Measurements from ENCODE around the gene CIB2. TPM values are rescaled to one million over a fixed set of nuclear protein-coding genes. Genes with fewer than 3 reads are reported as not detected.

Gene CIB2
- total RNA-seq, 1 experiment from 2014 or later: 43.2 TPM

DNA sequence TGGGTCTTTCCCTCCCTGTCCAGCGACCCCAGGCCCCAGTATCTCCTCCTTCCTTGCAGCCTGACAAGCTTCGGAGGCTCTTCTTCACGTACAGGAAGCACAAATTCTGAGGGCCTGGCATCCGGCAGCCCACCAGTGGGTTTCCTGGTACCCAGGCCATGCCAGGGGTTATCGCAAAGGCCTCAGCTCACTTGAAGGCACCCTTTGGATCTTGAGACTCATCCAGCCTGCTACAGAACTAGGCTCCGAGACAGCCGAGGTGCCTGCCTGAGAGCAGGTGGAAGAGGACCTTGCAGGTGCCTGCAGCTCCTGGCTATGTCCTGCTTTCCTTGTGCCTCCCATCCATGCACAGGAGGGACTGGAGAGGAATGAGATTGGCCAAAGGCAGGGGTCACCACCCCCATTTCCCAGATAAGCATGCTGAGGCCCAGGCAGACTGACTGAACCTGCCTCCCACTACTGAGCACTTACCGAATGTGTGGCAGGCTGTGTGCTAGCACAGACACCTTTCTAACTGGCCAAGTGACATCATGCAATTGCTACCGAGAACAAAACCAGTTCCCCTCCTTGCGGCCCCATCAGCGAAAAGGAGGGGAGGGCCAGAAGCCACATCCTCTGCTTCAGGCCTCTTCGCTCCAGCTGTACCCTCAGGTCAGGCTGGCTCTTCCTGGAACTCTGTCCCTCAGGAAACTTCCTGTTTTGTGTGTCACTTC is 27.7 kb downstream of the CIB2 start:
- Histone ChIP-seq H3K23me2 (ENCODE audit: insufficient read length, low read depth, low read length, poor library complexity, severe bottlenecking) (no peaks in the 10 kb centered on the region), H3K23ac (ENCODE audit: insufficient read length, low read depth, low read length) (no peak overlapping the region), H3K18ac (ENCODE audit: insufficient read length, low read depth, low read length) (no peak overlapping the region), H3K9ac (ENCODE audit: extremely low read depth, insufficient read length, low read length) (no peak overlapping the region), H2BK120ac (ENCODE audit: low read depth, low read length, poor library complexity, severe bottlenecking) (no peak overlapping the region), H2BK12ac (ENCODE audit: insufficient read length, low read depth, low read length) (no peak overlapping the region), H3K9me3 (ENCODE audit: control insufficient read depth, low read depth, low read length) (no peaks in the 10 kb centered on the region), H4K20me1 (ENCODE audit: control insufficient read depth, insufficient read depth, insufficient read length) (no peaks in the 10 kb centered on the region), H3K4me1 (ENCODE audit: insufficient read depth, low read length) (no peaks in the 10 kb centered on the region), H2BK5ac (ENCODE audit: insufficient read length, low read length) (no peak overlapping the region), H3K4me2 (ENCODE audit: insufficient read depth, insufficient read length, low read length) (no peak overlapping the region), H2AK5ac (ENCODE audit: insufficient read length, low read length) (no peak overlapping the region), H3K14ac (ENCODE audit: insufficient read depth, low read length) (no peak overlapping the region; the same call in 1 of the 2 replicates), H3K27me3 (ENCODE audit: insufficient read depth, low read length) (no peaks in the 10 kb centered on the region), H3K56ac (ENCODE audit: insufficient read length, low read depth, low read length) (no peak overlapping the region), H3K79me2 (ENCODE audit: insufficient read depth, low read length) (no peaks in the 10 kb centered on the region), H4K5ac (ENCODE audit: insufficient read length, low read depth, low read length) (no peak overlapping the region), H3K79me1 (ENCODE audit: insufficient read depth, low read depth, low read length, poor library complexity, severe bottlenecking) (no peaks in the 10 kb centered on the region), H3K27ac (ENCODE audit: insufficient read length, low read depth, low read length) (no peak overlapping the region), H3K4ac (ENCODE audit: low read depth, low read length) (no peak overlapping the region), H2BK15ac (ENCODE audit: low read depth, low read length) (no peak overlapping the region), H3T11ph (ENCODE audit: low read length) (no peak overlapping the region), H2AFZ (ENCODE audit: low read length) (no peak overlapping the region), H4K91ac (ENCODE audit: insufficient read length, low read depth, low read length) (no peak overlapping the region), H2BK20ac (ENCODE audit: low read depth, low read length, poor library complexity, severe bottlenecking) (no peak overlapping the region), H4K8ac (replicated peaks; ENCODE audit: insufficient read length, low read depth, low read length) (no peak overlapping the region)
- H3K27me3 Mint-ChIP-seq (ENCODE audit: low read depth): peaks cover 3% of the 10 kb centered on the region; the same call in 1 of the 2 replicates
- no peaks in the 10 kb centered on the region for H3K9me3 Mint-ChIP-seq
- no peak overlapping the region for H3K4me3 Mint-ChIP-seq
- TF ChIP-seq, protein P1, sequence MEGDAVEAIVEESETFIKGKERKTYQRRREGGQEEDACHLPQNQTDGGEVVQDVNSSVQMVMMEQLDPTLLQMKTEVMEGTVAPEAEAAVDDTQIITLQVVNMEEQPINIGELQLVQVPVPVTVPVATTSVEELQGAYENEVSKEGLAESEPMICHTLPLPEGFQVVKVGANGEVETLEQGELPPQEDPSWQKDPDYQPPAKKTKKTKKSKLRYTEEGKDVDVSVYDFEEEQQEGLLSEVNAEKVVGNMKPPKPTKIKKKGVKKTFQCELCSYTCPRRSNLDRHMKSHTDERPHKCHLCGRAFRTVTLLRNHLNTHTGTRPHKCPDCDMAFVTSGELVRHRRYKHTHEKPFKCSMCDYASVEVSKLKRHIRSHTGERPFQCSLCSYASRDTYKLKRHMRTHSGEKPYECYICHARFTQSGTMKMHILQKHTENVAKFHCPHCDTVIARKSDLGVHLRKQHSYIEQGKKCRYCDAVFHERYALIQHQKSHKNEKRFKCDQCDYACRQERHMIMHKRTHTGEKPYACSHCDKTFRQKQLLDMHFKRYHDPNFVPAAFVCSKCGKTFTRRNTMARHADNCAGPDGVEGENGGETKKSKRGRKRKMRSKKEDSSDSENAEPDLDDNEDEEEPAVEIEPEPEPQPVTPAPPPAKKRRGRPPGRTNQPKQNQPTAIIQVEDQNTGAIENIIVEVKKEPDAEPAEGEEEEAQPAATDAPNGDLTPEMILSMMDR (conservative IDR thresholded peaks at IDR 0.05): no peak
- DNase-seq: no peak
- peaks cover 0 to under 1% of the 10 kb centered on the region in 2 experiments; a peak in 2 of 4 replicates for H3K4me1 Mint-ChIP-seq
- no peak overlapping the region for H3K27ac Mint-ChIP-seq
- WGBS (ENCODE audit: extremely low coverage, insufficient read length, low lambda C conversion rate): no CpG with 5 or more reads among the region's 12 CpGs
- H3K36me3 Mint-ChIP-seq (ENCODE audit: insufficient read depth in 1 of 3, low read depth in 3 of 3): peaks cover 4 to 14% (median 7%) of the 10 kb centered on the region in 3 experiments; a peak in 5 of 7 replicates
